ACC112 (cell line): ENCODE measurements around the gene SMOC2.
"Not testable (repeated sequence)": the region's sequence is repeated elsewhere in the genome, so short reads cannot be mapped to it uniquely, and the experiment has no call there.

Experiments used
- H2AFZ ChIP-seq: fragments of 200-600 bp; sonication (generic); one replicate; pipeline ENCODE4 v1.6.0; 2017; ENCODE audit warnings: antibody characterized with exemption, low read length; ENCODE audit not compliant: unreplicated experiment
- H3K27ac ChIP-seq: fragments of 200-600 bp; sonication (generic); 2 replicates; pipeline ENCODE4 v1.5.1; 2014; ENCODE audit warnings: low read depth, mild to moderate bottlenecking, antibody characterized with exemption, low read length, moderate library complexity
- H3K27me3 ChIP-seq: fragments of 200-600 bp; sonication (generic); 2 replicates; pipeline ENCODE4 v1.6.1; 2014; ENCODE audit warnings: mild to moderate bottlenecking, antibody characterized with exemption, low read length, moderate library complexity, mixed read lengths; ENCODE audit not compliant: insufficient read depth
- H3K36me3 ChIP-seq: fragments of 200-600 bp; sonication (generic); 2 replicates; pipeline ENCODE4 v1.6.1; 2016; ENCODE audit warnings: mild to moderate bottlenecking, antibody characterized with exemption, low read length, moderate library complexity, mixed read lengths; ENCODE audit not compliant: insufficient read depth
- H3K4me1 ChIP-seq: fragments of 200-600 bp; sonication (generic); one replicate; pipeline ENCODE4 v1.6.1; 2016; ENCODE audit warnings: low read length, mixed read lengths; ENCODE audit not compliant: insufficient read depth, unreplicated experiment, control insufficient read depth
- H3K4me3 ChIP-seq: fragments of 200-600 bp; sonication (generic); 2 replicates; pipeline ENCODE4 v1.5.1; 2014; ENCODE audit warnings: mild to moderate bottlenecking, low read depth, low read length
- H3K79me2 ChIP-seq: fragments of 200-600 bp; sonication (generic); one replicate; pipeline ENCODE4 v1.6.0; 2016; ENCODE audit warnings: low read length; ENCODE audit not compliant: control insufficient read depth, unreplicated experiment, insufficient read depth

Gene SMOC2

DNA sequence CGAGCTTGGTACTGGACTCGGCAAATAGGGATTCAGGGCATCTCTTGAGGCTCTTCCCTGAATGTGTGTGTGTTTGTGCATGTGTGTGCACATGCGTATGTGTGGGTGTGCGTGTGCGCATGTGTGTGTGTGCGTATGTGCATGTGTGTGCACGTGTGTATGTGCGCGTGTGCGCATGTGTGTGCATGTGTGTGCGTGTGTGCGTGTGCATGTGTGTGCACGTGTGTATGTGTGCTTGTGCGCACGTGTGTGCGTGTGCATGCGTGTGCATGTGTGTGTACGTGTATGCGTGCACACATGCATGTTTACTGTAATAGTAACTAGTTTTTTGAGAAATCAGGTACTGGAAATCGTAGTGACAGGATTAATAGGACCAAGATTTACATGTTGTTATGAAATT lies 117.7 kb downstream of the SMOC2 start:
- Histone ChIP-seq H3K27me3 (no peaks in the 10 kb centered on the region), H3K4me3 (no peak overlapping the region), H2AFZ (no peak overlapping the region), H3K36me3 (peaks cover 4% of the 10 kb centered on the region; the same call in 1 of the 2 replicates), H3K4me1 (peaks cover 16% of the 10 kb centered on the region), H3K27ac (peak overlapping the region; percentile 100), H3K79me2 (no peaks in the 10 kb centered on the region)

DNA sequence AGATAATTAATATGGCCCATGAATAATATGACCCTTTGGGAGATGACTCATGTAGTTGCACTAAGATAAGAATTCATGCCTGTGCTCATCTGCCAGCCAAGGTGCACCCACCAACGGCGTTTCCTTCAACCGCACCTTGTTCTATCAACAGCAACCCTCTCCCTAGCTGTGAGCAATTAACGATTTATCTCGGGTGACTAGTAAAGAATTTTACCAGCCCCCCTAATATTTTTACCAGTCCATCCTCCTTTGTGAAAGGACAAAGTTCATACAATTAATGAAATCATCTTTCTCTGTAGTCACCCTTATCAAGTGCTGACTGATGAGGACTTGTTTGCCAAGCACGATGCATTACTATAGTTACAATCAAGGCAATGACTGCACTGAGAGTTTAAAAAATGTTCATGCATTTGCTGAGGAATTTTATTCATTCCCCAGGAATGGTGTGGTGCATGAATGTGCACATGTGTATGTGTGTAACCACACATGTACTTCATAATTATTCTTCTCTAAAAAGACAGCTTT lies 118.7 kb downstream of the SMOC2 start:
- peaks cover 4% of the 10 kb centered on the region; the same call in 1 of the 2 replicates for H3K36me3 ChIP-seq
- H3K4me3 ChIP-seq, result no peak overlapping the region; the same call in 1 of the 2 replicates
- no peaks in the 10 kb centered on the region for H3K79me2 ChIP-seq
- no peak overlapping the region for H2AFZ ChIP-seq
- H3K27me3 ChIP-seq, result no peaks in the 10 kb centered on the region
- peaks cover 16% of the 10 kb centered on the region for H3K4me1 ChIP-seq
- H3K27ac ChIP-seq, result peak overlapping the region; percentile 100

DNA sequence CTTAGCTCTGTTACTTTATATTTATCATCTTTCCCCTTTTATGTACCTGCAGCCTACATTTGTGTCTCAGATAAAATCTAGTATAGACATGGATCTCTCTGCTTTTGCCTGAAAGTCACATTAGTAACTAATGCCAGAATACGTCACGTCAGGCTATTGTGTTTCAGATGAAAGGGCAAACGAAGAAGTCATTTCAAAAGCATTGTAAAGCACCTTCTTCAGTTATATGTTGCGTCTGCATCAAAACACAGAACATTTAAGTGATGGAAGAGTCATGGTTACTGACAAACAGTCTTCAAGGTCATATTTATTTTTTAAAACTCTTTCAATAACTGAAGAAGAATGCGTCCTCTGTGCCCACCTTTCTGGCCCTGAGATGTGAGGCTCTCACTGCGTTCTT lies 119.1 kb downstream of the SMOC2 start:
- peaks cover 16% of the 10 kb centered on the region for H3K4me1 ChIP-seq
- H3K27ac ChIP-seq, result peak overlapping the region; percentile 100
- peaks cover 4% of the 10 kb centered on the region; the same call in 1 of the 2 replicates for H3K36me3 ChIP-seq
- H3K4me3 ChIP-seq, result no peak overlapping the region; the same call in 1 of the 2 replicates
- no peaks in the 10 kb centered on the region for H3K79me2 ChIP-seq
- H3K27me3 ChIP-seq, result no peaks in the 10 kb centered on the region
- no peak overlapping the region for H2AFZ ChIP-seq

DNA sequence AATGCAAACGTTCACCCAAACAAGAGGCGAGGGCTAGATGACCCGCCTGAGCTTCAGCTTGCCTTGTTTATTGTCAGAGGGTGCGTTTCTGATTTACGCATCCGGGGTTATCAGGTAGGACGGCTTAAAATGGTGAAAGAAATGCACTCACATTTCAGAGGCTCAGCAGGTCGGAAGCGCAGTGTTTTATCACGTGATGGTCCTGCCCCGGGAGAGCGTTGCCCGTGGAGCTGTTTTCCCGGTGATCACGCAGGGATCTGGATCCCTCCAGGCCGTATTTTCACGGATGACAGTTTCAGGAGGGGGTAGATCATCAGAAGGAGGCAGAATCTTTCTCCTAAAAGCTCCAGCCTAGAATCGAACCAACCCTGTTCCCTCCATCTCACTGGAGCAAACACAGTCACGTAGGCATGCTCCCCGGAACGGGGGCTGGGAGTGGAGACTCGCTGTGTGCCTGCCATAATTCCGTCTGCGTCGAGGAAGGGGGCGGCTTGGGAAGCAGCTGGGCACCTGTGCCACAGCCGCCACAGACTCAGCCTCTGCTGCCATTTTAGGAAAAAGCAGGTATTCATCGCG lies 121.7 kb downstream of the SMOC2 start:
- peaks cover 16% of the 10 kb centered on the region for H3K4me1 ChIP-seq
- H3K4me3 ChIP-seq, result no peak overlapping the region
- no peak overlapping the region for H2AFZ ChIP-seq
- no peaks in the 10 kb centered on the region for H3K27me3 ChIP-seq
- peaks cover 4% of the 10 kb centered on the region; the same call in 1 of the 2 replicates for H3K36me3 ChIP-seq
- peak overlapping the region; percentile 92 for H3K27ac ChIP-seq
- no peaks in the 10 kb centered on the region for H3K79me2 ChIP-seq

DNA sequence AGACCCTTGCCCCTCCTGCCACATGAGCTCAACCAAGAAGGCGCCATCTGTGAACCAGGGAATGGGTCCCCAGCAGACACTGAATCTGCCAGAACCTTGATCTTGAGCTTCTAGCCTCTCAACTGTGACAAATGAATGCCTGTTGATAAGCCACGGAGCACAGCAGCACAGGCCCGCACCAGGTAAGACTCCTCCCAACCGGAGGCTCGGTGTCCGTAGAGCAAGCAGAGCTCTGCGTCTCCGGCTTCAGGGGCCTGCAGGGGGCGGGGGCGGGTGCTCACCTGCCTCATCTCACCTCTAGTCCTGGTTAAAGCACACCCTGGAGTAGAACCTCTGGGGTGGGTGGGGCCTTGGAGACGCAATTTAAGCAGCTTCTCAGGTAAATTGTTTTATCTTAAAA lies 122.7 kb downstream of the SMOC2 start:
- Histone ChIP-seq H3K27ac (no peak overlapping the region; the same call in 1 of the 2 replicates), H3K27me3 (no peaks in the 10 kb centered on the region), H2AFZ (no peak overlapping the region), H3K36me3 (peaks cover 4% of the 10 kb centered on the region; the same call in 1 of the 2 replicates), H3K4me1 (peaks cover 16% of the 10 kb centered on the region), H3K4me3 (no peak overlapping the region), H3K79me2 (no peaks in the 10 kb centered on the region)

DNA sequence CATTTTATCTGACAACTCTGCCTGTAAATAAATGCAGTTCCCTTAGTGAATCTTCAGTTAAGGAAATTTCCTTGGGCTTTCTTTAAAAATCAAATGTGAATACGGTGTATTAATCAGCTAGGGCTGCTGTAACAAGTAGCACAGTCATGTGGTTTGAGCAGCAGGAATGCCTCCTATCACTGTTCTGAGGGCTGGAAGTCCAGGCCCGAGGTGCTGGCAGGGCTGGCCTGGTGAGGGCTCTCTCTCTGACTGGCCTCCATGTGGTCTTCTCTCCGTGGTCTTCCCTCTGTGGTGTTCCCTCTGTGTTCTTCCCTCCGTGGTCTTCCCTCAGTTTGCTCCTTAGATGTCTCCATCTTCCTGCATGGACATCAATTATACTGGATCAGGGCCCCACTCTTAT lies 124.1 kb downstream of the SMOC2 start:
- no peaks in the 10 kb centered on the region for H3K79me2 ChIP-seq
- H3K27me3 ChIP-seq, result no peaks in the 10 kb centered on the region
- H2AFZ ChIP-seq, result no peak overlapping the region
- H3K36me3 ChIP-seq, result peaks cover 4% of the 10 kb centered on the region; the same call in 1 of the 2 replicates
- no peak overlapping the region for H3K27ac ChIP-seq
- peaks cover 5% of the 10 kb centered on the region for H3K4me1 ChIP-seq
- no peak overlapping the region for H3K4me3 ChIP-seq

GRCh38 chr6:168570211-168570610 lies 129.2 kb downstream of the SMOC2 start:
- H3K79me2 ChIP-seq, result no peaks in the 10 kb centered on the region
- no peak overlapping the region for H2AFZ ChIP-seq
- no peaks in the 10 kb centered on the region for H3K36me3 ChIP-seq
- no peak overlapping the region for H3K4me3 ChIP-seq
- no peaks in the 10 kb centered on the region for H3K4me1 ChIP-seq
- no peak overlapping the region for H3K27ac ChIP-seq
- no peaks in the 10 kb centered on the region for H3K27me3 ChIP-seq

DNA sequence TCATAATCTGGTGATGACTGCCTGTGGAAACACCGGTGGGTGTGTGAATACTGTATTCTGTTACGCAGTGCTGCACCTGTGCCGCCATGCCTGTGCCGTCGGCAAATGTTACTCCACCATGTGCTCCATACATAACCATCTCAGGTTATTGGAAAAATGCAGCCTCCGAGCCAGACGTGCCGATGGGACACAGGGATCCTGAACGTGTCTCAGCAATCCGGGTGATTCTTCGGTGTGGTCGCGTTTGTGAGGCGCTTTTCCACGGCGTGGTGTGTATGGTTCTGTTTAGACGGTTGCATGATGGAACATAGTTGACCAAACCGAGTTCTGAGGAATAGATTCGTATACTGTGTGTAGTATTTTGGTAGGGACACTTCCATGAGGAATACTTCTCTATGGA lies 130.3 kb downstream of the SMOC2 start:
- Histone ChIP-seq H3K4me1 (no peaks in the 10 kb centered on the region), H3K36me3 (no peaks in the 10 kb centered on the region), H2AFZ (no peak overlapping the region), H3K79me2 (no peaks in the 10 kb centered on the region), H3K27ac (no peak overlapping the region), H3K4me3 (no peak overlapping the region), H3K27me3 (no peaks in the 10 kb centered on the region)

DNA sequence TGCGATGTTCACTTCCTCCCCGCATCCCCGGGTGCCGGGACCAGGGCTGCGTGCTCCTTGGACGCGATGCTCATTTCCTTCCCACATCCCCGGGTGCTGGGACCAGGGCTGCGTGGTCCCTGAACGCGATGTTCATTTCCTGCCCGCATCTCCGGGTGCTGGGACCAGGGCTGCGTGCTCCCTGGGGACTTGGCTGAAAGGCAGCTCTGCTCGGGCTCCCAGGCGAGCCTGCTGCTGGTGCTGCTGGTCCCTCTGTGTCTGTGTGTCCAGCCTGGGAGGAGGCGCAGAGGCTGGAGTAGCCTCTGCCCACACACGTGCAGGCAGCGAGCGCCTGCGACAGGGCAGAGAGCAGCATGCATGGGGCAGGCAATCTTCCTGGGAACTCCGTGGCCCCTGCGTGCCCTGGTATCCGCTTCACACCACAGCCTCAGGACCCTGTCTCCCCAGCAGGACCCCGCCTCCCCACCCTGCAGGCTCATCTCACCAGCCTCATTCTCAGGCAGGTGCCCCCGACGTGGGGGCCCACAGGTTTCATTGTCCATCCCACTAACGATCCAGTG lies 132.4 kb downstream of the SMOC2 start:
- H3K27me3 ChIP-seq, H3K4me3 ChIP-seq, H3K36me3 ChIP-seq, H2AFZ ChIP-seq, H3K4me1 ChIP-seq, H3K27ac ChIP-seq, H3K79me2 ChIP-seq: not testable (repeated sequence)

- Histone ChIP-seq H3K27me3 (no peaks in the 10 kb centered on the region), H3K4me1 (no peaks in the 10 kb centered on the region)
Measured at GRCh38 chr6:168574075-168574698, 133.2 kb downstream of the SMOC2 start.

More at GRCh38 chr6:168574075-168574698, 133.2 kb downstream of the SMOC2 start:
- H3K27ac ChIP-seq, result no peak overlapping the region
- H3K4me3 ChIP-seq, result no peak overlapping the region
- H3K79me2 ChIP-seq, result no peaks in the 10 kb centered on the region
- H2AFZ ChIP-seq, result no peak overlapping the region
- H3K36me3 ChIP-seq, result no peaks in the 10 kb centered on the region
